GM12878 (cell line): Measurements from ENCODE around the gene PRKCE. TPM values are rescaled to one million over a fixed set of nuclear protein-coding genes. Genes with fewer than 3 reads are reported as not detected.

ENCODE experiments used
- ATAC-seq: fragments of 200-7000 bp; cut with Tn5 transposase; 3 replicates; pipeline ENCODE4 v1.9.1; 2020; ENCODE audit warnings: mild to moderate bottlenecking, moderate library complexity
- BruUV-seq: library from RNA; stranded (reverse); fragments of 400-500 nt; replicated peaks from 2 replicates; lab custom pipeline; 2021; lab: Mats Ljungman, UMichigan
- CTCF ChIA-PET: fragments of 300-600 bp; sonication (Branson Sonifier 250); formaldehyde crosslinking; extraction: SDS; loops from one replicate; lab custom pipeline; 2021; ENCODE audit warnings: inconsistent platforms; lab: Yijun Ruan, JAX
- POLR2A ChIA-PET: fragments of 350-600 bp; formaldehyde crosslinking; extraction: SDS; loops from one replicate; lab custom pipeline; 2021; ENCODE audit warnings: inconsistent platforms; lab: Charles Lee
- RAD21 ChIA-PET: fragments of 300-600 bp; sonication (Branson Sonifier 250); formaldehyde crosslinking; loops from one replicate; lab custom pipeline; 2023; ENCODE audit warnings: antibody characterized with exemption; ENCODE audit not compliant: unreplicated experiment; lab: Charles Lee
- SMC1A ChIA-PET: fragments of 300-600 bp; sonication (Branson Sonifier 250); formaldehyde crosslinking; loops from one replicate; lab custom pipeline; 2023; ENCODE audit not compliant: unreplicated experiment, uncharacterized antibody; lab: Charles Lee
- DNase-seq: peaks from one replicate; pipeline ENCODE4 v3.0.0-alpha.2; 2011; ENCODE audit warnings: low read depth, low spot score
- FAIRE-seq: peaks from 3 replicates; lab custom pipeline; 2011; peaks lifted over from hg19 to GRCh38; lab: Jason Lieb, UNC
- H2AFZ ChIP-seq: 2 replicates; pipeline ENCODE4 v1.6.0; 2011; ENCODE audit warnings: low read depth, low read length, control low read depth; ENCODE audit not compliant: control insufficient read depth
- H3K27ac ChIP-seq: 2 replicates; pipeline ENCODE4 v1.5.1; 2011; ENCODE audit warnings: control low read depth; ENCODE audit not compliant: control insufficient read depth, insufficient read depth
- H3K27me3 ChIP-seq, 2 experiments: replicated peaks in 1 of 2; 2 replicates each; pipeline versions ENCODE4 v1.6.0 to v1.6.1; 2011; ENCODE audit warnings: low read length in 1 of 2; ENCODE audit not compliant: control insufficient read depth in 2 of 2, insufficient read depth in 2 of 2
- H3K36me3 ChIP-seq, 2 experiments: 2 replicates each; pipeline ENCODE4 v1.5.1; 2011; ENCODE audit warnings: low read length in 1 of 2; ENCODE audit not compliant: control insufficient read depth in 2 of 2, insufficient read depth in 2 of 2
- H3K4me1 ChIP-seq: 2 replicates; pipeline ENCODE4 v1.6.1; 2011; ENCODE audit warnings: mild to moderate bottlenecking, low read length, moderate library complexity, mixed read lengths; ENCODE audit not compliant: control insufficient read depth, insufficient read depth
- H3K4me2 ChIP-seq: 2 replicates; pipeline ENCODE4 v1.6.0; 2011; ENCODE audit warnings: control low read depth; ENCODE audit not compliant: control insufficient read depth, insufficient read depth
- H3K4me3 ChIP-seq: fragments of 200-600 bp; sonication (generic); 2 replicates; pipeline ENCODE4 v1.5.1; 2016
- H3K79me2 ChIP-seq: 2 replicates; pipeline ENCODE4 v1.6.0; 2011; ENCODE audit warnings: low read length; ENCODE audit not compliant: control insufficient read depth, insufficient read depth
- H3K9ac ChIP-seq: 2 replicates; pipeline ENCODE4 v1.8.0; 2011; ENCODE audit warnings: low read length, control low read depth, mixed read lengths; ENCODE audit not compliant: control insufficient read depth, insufficient read depth
- H3K9me3 ChIP-seq: replicated peaks from 3 replicates; pipeline ENCODE4 v1.5.1; 2011; ENCODE audit warnings: mild to moderate bottlenecking, low read length; ENCODE audit not compliant: control insufficient read depth, insufficient read depth
- H4K20me1 ChIP-seq: 2 replicates; pipeline ENCODE4 v1.6.0; 2011; ENCODE audit not compliant: control insufficient read depth, insufficient read depth
- E4F1 ChIP-seq: fragments of 450-650 bp; IDR thresholded peaks from 2 replicates; pipeline ENCODE4 v1.6.1; 2018; ENCODE audit warnings: borderline replicate concordance, mild to moderate bottlenecking; ENCODE audit not compliant: partially characterized antibody
- HSF1 ChIP-seq: fragments of 150-350 bp; IDR thresholded peaks from 2 replicates; pipeline ENCODE4 v1.6.1; 2014; ENCODE audit warnings: mild to moderate bottlenecking, low read depth, low read length
- KLF5 ChIP-seq: fragments of 450-650 bp; IDR thresholded peaks from 2 replicates; pipeline ENCODE4 v1.6.1; 2014; ENCODE audit warnings: mild to moderate bottlenecking; ENCODE audit not compliant: partially characterized antibody
- MEF2B ChIP-seq: fragments of 450-650 bp; IDR thresholded peaks from 2 replicates; pipeline ENCODE4 v1.6.1; 2018; ENCODE audit warnings: mild to moderate bottlenecking, moderate library complexity; ENCODE audit not compliant: partially characterized antibody, poor library complexity, severe bottlenecking
- NFIC ChIP-seq: IDR thresholded peaks from 2 replicates; pipeline ENCODE4 v1.6.1; 2012; ENCODE audit warnings: low read depth, mild to moderate bottlenecking, inconsistent platforms, low read length, moderate library complexity
- RAD21 ChIP-seq: IDR thresholded peaks from 2 replicates; pipeline ENCODE4 v1.6.1; 2011; ENCODE audit warnings: mild to moderate bottlenecking, low read depth, low read length, moderate library complexity; ENCODE audit not compliant: insufficient read depth
- RFX5 ChIP-seq: IDR thresholded peaks from 2 replicates; pipeline ENCODE4 v1.6.1; 2011; ENCODE audit warnings: low read depth, low read length, improper control_type of control experiment
- SREBF2 ChIP-seq: IDR thresholded peaks from 2 replicates; pipeline ENCODE4 v1.6.1; 2012; ENCODE audit warnings: mild to moderate bottlenecking, low read length
- TCF3 ChIP-seq: IDR thresholded peaks from 2 replicates; pipeline ENCODE4 v1.6.1; 2012; ENCODE audit warnings: low read depth, mild to moderate bottlenecking, low read length, borderline replicate concordance; ENCODE audit not compliant: insufficient read depth
- ZNF217 ChIP-seq: fragments of 450-650 bp; IDR thresholded peaks from 2 replicates; pipeline ENCODE4 v1.6.1; 2017; ENCODE audit warnings: antibody characterized with exemption, mild to moderate bottlenecking
- WGBS: methylation state at CpG from one replicate; pipeline ENCODE4 v1.1.6; 2016; ENCODE audit warnings: low lambda C conversion rate; ENCODE audit not compliant: insufficient replicate concordance, insufficient coverage; ENCODE audit errors: missing lambda C conversion rate; 5-methylcytosine and 5-hydroxymethylcytosine counted together
- in situ Hi-C: fragments of 300-500 bp; cut with MboI; formaldehyde crosslinking; loops from 9 replicates; pipeline ENCODE4 v1.14.3; 2018; ENCODE audit warnings: mixed read lengths
- intact Hi-C: fragments of 100-400 bp; cut with micrococcal nuclease; formaldehyde crosslinking; loops from one replicate; pipeline ENCODE4 v1.14.2; 2022; ENCODE audit not compliant: unreplicated experiment
- polyA plus RNA-seq, 11 experiments: library from polyadenylated mRNA; depleted of rRNA in 4 of 11; unstranded in 6 of 11; stranded (reverse) in 5 of 11; fragments of >200 nt; fragmentation: Nextera tagmentation in 4 of 11; fragmentation: Illumina TruSeq in 1 of 11; extraction: Ambion mirVana in 4 of 11; extraction: Trizol in 1 of 11; gene quantifications; 1 replicate in 1 of 11; 2 replicates in 10 of 11; pipeline versions ENCODE4 v1.2.1 to v1.2.3, GENCODE V29; 2011 to 2016; ENCODE audit warnings: inconsistent platforms in 2 of 11, missing spikeins in 2 of 11, low read depth in 1 of 11
- total RNA-seq, 4 experiments: library from RNA; depleted of rRNA in 3 of 4; stranded (reverse); fragments of >200 nt in 3 of 4; fragmentation: Illumina TruSeq in 1 of 4; extraction: Trizol in 1 of 4; gene quantifications; 2 replicates each; pipeline versions ENCODE4 v1.2.1 to v1.2.3, GENCODE V29; 2013 to 2021

Gene PRKCE
- total and polyA plus RNA-seq, 10 of the 15 experiments (the other 5 are each of a cell fraction or from before 2014, with no cell fraction given), result 2.6 to 28.2 (median 11.3) TPM

GRCh38 chr2:46008091-46008870, 356.8 kb downstream of the PRKCE start (continued):
- no peak for TF ChIP-seq HSF1
- TF ChIP-seq RFX5, result no peak
- no peak for TF ChIP-seq SREBF2
- no peak for TF ChIP-seq TCF3
- no peak for TF ChIP-seq E4F1

GRCh38 chr2:46009315-46009714, 357.8 kb downstream of the PRKCE start:
- CTCF ChIA-PET, result interaction anchor here (0.6 to 1.6 kb wide), 5 partner anchors 16 to 641 kb away, joined by 3 to 13 read pairs (median 5); no protein-coding TSS in a partner anchor
- no peak overlapping the region for H3K9ac ChIP-seq
- SMC1A ChIA-PET, result interaction anchor here (0.9 to 1.2 kb wide), 3 partner anchors 10 to 451 kb away, joined by 3 to 6 read pairs (median 4); no protein-coding TSS in a partner anchor
- BruUV-seq, result no TSS peak
- TF ChIP-seq RAD21 (no peak), NFIC (0 out of 2 replicates have a peak, but pooled peaks have one; percentile 18), KLF5 (no peak), MEF2B (peak; percentile 78), ZNF217 (peak; percentile 24; the same call in 1 of the 2 replicates)
- TF ChIP-seq, all 136 proteins: peak for 3
- H3K4me2 ChIP-seq, result no peak overlapping the region
- H2AFZ ChIP-seq, result no peak overlapping the region
- RAD21 ChIA-PET, result interaction anchor here (1.4 kb wide), 1 partner anchor 53 kb away, joined by 7 read pairs; no protein-coding TSS in a partner anchor
- no peak overlapping the region for H3K27ac ChIP-seq
- peak; percentile 62 for ATAC-seq
- WGBS, result 85% methylated on average over 2 of the region's 2 CpGs
- intact Hi-C loops (no loop called here), in situ Hi-C loops (loop anchor here (25.0 kb wide), 1 partner anchor 628 kb away; no protein-coding TSS in a partner anchor)
- no peak for DNase-seq
- no peaks in the 10 kb centered on the region for H4K20me1 ChIP-seq
- no peak overlapping the region for H3K4me3 ChIP-seq
- H3K27me3 ChIP-seq, result no peaks in the 10 kb centered on the region
- H3K36me3 ChIP-seq, result peaks cover 1 to 7% of the 10 kb centered on the region in 2 experiments; a peak in 3 of 4 replicates
- peaks cover 4% of the 10 kb centered on the region; the same call in 1 of the 2 replicates for H3K4me1 ChIP-seq
- FAIRE-seq, result peak; percentile 13
- no peaks in the 10 kb centered on the region for H3K9me3 ChIP-seq
- POLR2A ChIA-PET, result no interaction called here
- H3K79me2 ChIP-seq, result no peaks in the 10 kb centered on the region
